A549 (cell line): ENCODE data around the gene CLCNKA. TPM values are rescaled to one million over a fixed set of nuclear protein-coding genes. Genes with fewer than 3 reads are reported as not detected.

Source experiments
- ATAC-seq, 2 experiments: fragments of 200-7000 bp in 1 of 2; fragments of >200 bp in 1 of 2; cut with Nextera tagmentation in 1 of 2; cut with Tn5 transposase in 1 of 2; 3 replicates each; pipeline versions ENCODE4 v1.8.0 to v1.9.1; 2018 to 2020; ENCODE audit warnings: mild to moderate bottlenecking in 1 of 2, moderate library complexity in 1 of 2
- CTCF ChIA-PET: fragments of 300-600 bp; sonication (Branson Sonifier 250); formaldehyde crosslinking; extraction: SDS; loops from one replicate; lab custom pipeline; 2021; ENCODE audit warnings: antibody characterized with exemption, inconsistent platforms; lab: Yijun Ruan, JAX
- POLR2A ChIA-PET: fragments of 350-600 bp; formaldehyde crosslinking; extraction: SDS; loops from one replicate; lab custom pipeline; 2021; ENCODE audit warnings: antibody characterized with exemption, inconsistent platforms; lab: Yijun Ruan, JAX
- DNase-seq, 2 experiments: peaks; one replicate each; pipeline versions ENCODE4 v3.0.0 to v3.0.0-alpha.2; 2011 to 2016; ENCODE audit warnings: low read depth in 1 of 2, low spot score in 1 of 2
- FAIRE-seq: peaks from 2 replicates; lab custom pipeline; 2011; peaks lifted over from hg19 to GRCh38; lab: Jason Lieb, UNC
- H3K27ac ChIP-seq, 2 experiments: fragments of >200 bp; sonication (Bioruptor Twin); formaldehyde crosslinking; 3 replicates each; pipeline ENCODE4 v1.5.1; 2016 to 2017
- H3K4me1 ChIP-seq: fragments of >200 bp; sonication (Bioruptor Twin); formaldehyde crosslinking; 3 replicates; pipeline ENCODE4 v1.6.1; 2016
- H3K4me2 ChIP-seq: fragments of >200 bp; sonication (Bioruptor Twin); formaldehyde crosslinking; 3 replicates; pipeline ENCODE4 v1.6.1; 2016
- H3K4me3 ChIP-seq: fragments of >200 bp; sonication (Bioruptor Twin); formaldehyde crosslinking; 3 replicates; pipeline ENCODE4 v1.5.1; 2016
- H3K9me3 ChIP-seq: fragments of >200 bp; sonication (Bioruptor Twin); formaldehyde crosslinking; 3 replicates; pipeline ENCODE4 v1.6.1; 2016
- BCL3 ChIP-seq: fragments of >200 bp; sonication (Bioruptor Twin); formaldehyde crosslinking; IDR thresholded peaks from 3 replicates; pipeline ENCODE4 v1.6.1; 2016
- CHD2 ChIP-seq: fragments of 150-350 bp; IDR thresholded peaks from 2 replicates; pipeline ENCODE4 v1.6.1; 2014; ENCODE audit warnings: low read length; ENCODE audit not compliant: partially characterized antibody
- CTCF ChIP-seq: fragments of >200 bp; sonication (Bioruptor Twin); formaldehyde crosslinking; IDR thresholded peaks from 3 replicates; pipeline ENCODE4 v1.5.1; 2016
- EHF ChIP-seq: fragments of 250-450 bp; sonication (Bioruptor Pico); IDR thresholded peaks from 2 replicates; pipeline ENCODE4 v1.5.0; 2020; ENCODE audit warnings: mild to moderate bottlenecking
- EP300 ChIP-seq, 2 experiments: fragments of >200 bp; sonication (Bioruptor Twin); formaldehyde crosslinking; IDR thresholded peaks; 2 replicates in 1 of 2; 3 replicates in 1 of 2; pipeline ENCODE4 v1.6.1; 2016 to 2017
- HEYL ChIP-seq: fragments of 250-450 bp; sonication (Bioruptor Pico); IDR thresholded peaks from 2 replicates; pipeline ENCODE4 v1.8.0; 2021; ENCODE audit warnings: mild to moderate bottlenecking, moderate library complexity
- HMGXB4 ChIP-seq: fragments of 250-450 bp; sonication (Bioruptor Pico); IDR thresholded peaks from 2 replicates; pipeline ENCODE4 v1.5.0; 2021; ENCODE audit warnings: mild to moderate bottlenecking, moderate library complexity, borderline replicate concordance
- HOXB5 ChIP-seq: fragments of 250-450 bp; sonication (Bioruptor Pico); IDR thresholded peaks from 2 replicates; pipeline ENCODE4 v1.5.0; 2020; ENCODE audit warnings: mild to moderate bottlenecking, moderate library complexity
- JUNB ChIP-seq: fragments of >200 bp; sonication (Bioruptor Twin); formaldehyde crosslinking; IDR thresholded peaks from 2 replicates; pipeline ENCODE4 v1.6.1; 2016
- NFE2L2 ChIP-seq: fragments of 150-350 bp; conservative IDR thresholded peaks from 2 replicates; pipeline ENCODE4 v1.6.1; 2014; ENCODE audit warnings: low read length
- PHF8 ChIP-seq: fragments of 200-600 bp; sonication (generic); IDR thresholded peaks from 2 replicates; pipeline ENCODE4 v1.6.1; 2016; ENCODE audit warnings: low read depth, mild to moderate bottlenecking, antibody characterized with exemption, moderate library complexity, borderline replicate concordance
- POLR2A ChIP-seq: IDR thresholded peaks from 2 replicates; pipeline ENCODE4 v1.6.1; 2012; ENCODE audit warnings: mild to moderate bottlenecking, low read length
- POLR2AphosphoS2 ChIP-seq: conservative IDR thresholded peaks from 2 replicates; pipeline ENCODE4 v1.6.1; 2012; ENCODE audit warnings: low read length, improper control_type of control experiment, inconsistent platforms
- RNF2 ChIP-seq: fragments of 200-600 bp; sonication (generic); IDR thresholded peaks from 2 replicates; pipeline ENCODE4 v1.6.1; 2016; ENCODE audit warnings: low read depth, mild to moderate bottlenecking, antibody characterized with exemption, moderate library complexity, borderline replicate concordance
- USF2 ChIP-seq: fragments of 450-650 bp; IDR thresholded peaks from 2 replicates; pipeline ENCODE4 v1.6.1; 2014; ENCODE audit warnings: antibody characterized with exemption
- ZC3H11A ChIP-seq: fragments of 450-650 bp; IDR thresholded peaks from 2 replicates; pipeline ENCODE4 v1.6.1; 2014; ENCODE audit warnings: antibody characterized with exemption, mild to moderate bottlenecking
- ZNF302 ChIP-seq: fragments of 250-450 bp; sonication (Bioruptor Pico); IDR thresholded peaks from 2 replicates; pipeline ENCODE4 v1.9.0; 2021; ENCODE audit warnings: inconsistent platforms, mild to moderate bottlenecking, moderate library complexity
- WGBS: methylation state at CpG from one replicate; pipeline ENCODE4 v1.1.6; 2017; ENCODE audit errors: missing lambda C conversion rate; 5-methylcytosine and 5-hydroxymethylcytosine counted together
- polyA plus RNA-seq, 4 experiments: library from polyadenylated mRNA; depleted of rRNA in 3 of 4; stranded (reverse); fragments of >200 nt; fragmentation: RNase III in 1 of 4; extraction: RNeasy Plus Mini Kit Qiagen cat#74134 plus additional on column Dnase treatment in 1 of 4; gene quantifications; 2 replicates in 3 of 4; 3 replicates in 1 of 4; pipeline ENCODE4 v1.2.3, GENCODE V29; 2011 to 2017

CLCNKA gene
- polyA plus RNA-seq, 2 of the 4 experiments (the other 2 are of a cell fraction): 0.06 TPM; not detected in 1

GRCh38 chr1:16080422-16081150 lies 58.8 kb downstream of the CLCNKA start:
- FAIRE-seq (no peak), DNase-seq (no peak), ATAC-seq (no peak)
- POLR2A ChIA-PET: no interaction called here
- TF ChIP-seq ZC3H11A (peak; percentile 76), POLR2AphosphoS2 (no peak)
- CTCF ChIA-PET: interaction anchor here (0.8 to 12.5 kb wide), 15 partner anchors 12 to 163 kb away, joined by 3 to 318 read pairs (median 23); partner anchors contain the start of gene EPHA2
- WGBS: 67% methylated on average over 4 of the region's 5 CpGs
- Histone ChIP-seq H3K9me3 (no peaks in the 10 kb centered on the region), H3K27ac (peak overlapping the region; percentile 37 to 86; a peak in 4 of 6 replicates), H3K4me2 (no peak overlapping the region), H3K4me3 (no peak overlapping the region), H3K4me1 (peaks cover 60% of the 10 kb centered on the region)

- H3K4me1 ChIP-seq: peaks cover 49% of the 10 kb centered on the region
- ATAC-seq: no peak
- POLR2A ChIA-PET: interaction anchor here (0.9 kb wide), 1 partner anchor 62 kb away, joined by 3 read pairs; no protein-coding TSS in a partner anchor
- DNase-seq: no peak
- H3K27ac ChIP-seq: peak overlapping the region; percentile 74 to 86; a peak in 5 of 6 replicates
- H3K4me2 ChIP-seq: no peak overlapping the region
- WGBS: 84% methylated on average over 7 of the region's 9 CpGs
- no peaks in the 10 kb centered on the region for H3K9me3 ChIP-seq
- CTCF ChIA-PET: interaction anchor here (0.6 to 12.5 kb wide), 38 partner anchors 8 to 282 kb away, joined by 3 to 318 read pairs (median 6); partner anchors contain the start of genes CPLANE2, EPHA2 and FAM131C
- no peak overlapping the region for H3K4me3 ChIP-seq
- TF ChIP-seq HEYL (no peak), EP300 (IDR thresholded peaks at IDR 0.05) (no peak), JUNB (no peak), USF2 (no peak), PHF8 (no peak), RNF2 (no peak), CTCF (no peak), NFE2L2 (no peak), HMGXB4 (CRISPR knock-in tag) (no peak), BCL3 (no peak), HOXB5 (no peak), CHD2 (no peak), ZNF302 (CRISPR knock-in tag) (no peak), EHF (no peak), POLR2A (no peak)
- TF ChIP-seq, all 56 proteins: peak for 0
- FAIRE-seq: no peak
These were observed 59.8 kb downstream of the CLCNKA start for GRCh38 chr1:16081636-16082035.
